Midbrain (tissue), 1 donor: ENCODE data around the gene MSANTD4.
"Not testable (repeated sequence)": the region's sequence is repeated elsewhere in the genome, so short reads cannot be mapped to it uniquely, and the experiment has no call there.

Experiments used
- DNase-seq: peaks from one replicate; lab custom pipeline; 2025; lab: John Stamatoyannopoulos, UW

The MSANTD4 gene

GRCh38 chr11:106021967-106022794 is at the start of gene MSANTD4:
TSS of gene MSANTD4 (minus strand) at chr11:106022240. CDS start at chr11:106010917, 11,323 bp downstream.
- peak; percentile 100 for DNase-seq

DNA sequence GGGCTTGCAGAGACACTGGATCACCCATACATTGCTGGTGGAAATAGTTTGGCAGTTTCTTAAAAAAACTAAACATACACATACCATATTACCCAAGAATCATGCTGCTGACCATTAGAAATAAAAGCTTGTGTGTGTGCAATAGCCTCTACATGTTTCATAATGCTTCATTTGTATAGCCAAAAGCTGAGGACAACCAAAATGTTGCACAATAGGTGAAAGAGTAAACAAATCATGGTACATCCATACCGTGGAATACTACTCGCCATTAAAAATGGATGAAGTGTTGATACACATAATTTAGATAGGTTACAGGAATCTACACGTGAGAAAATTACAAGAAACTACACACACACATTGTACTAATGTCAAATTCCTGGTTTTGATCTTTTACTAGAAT is 48.6 kb upstream of the MSANTD4 start:
- no peak for DNase-seq

GRCh38 chr11:106063009-106063408 is 41.0 kb upstream of the MSANTD4 start:
- DNase-seq = no peak

- no peak for DNase-seq
Observed at GRCh38 chr11:106061954-106062949, 40.2 kb upstream of the MSANTD4 start.

GRCh38 chr11:106061249-106061784 is 39.3 kb upstream of the MSANTD4 start:
- no peak for DNase-seq

DNA sequence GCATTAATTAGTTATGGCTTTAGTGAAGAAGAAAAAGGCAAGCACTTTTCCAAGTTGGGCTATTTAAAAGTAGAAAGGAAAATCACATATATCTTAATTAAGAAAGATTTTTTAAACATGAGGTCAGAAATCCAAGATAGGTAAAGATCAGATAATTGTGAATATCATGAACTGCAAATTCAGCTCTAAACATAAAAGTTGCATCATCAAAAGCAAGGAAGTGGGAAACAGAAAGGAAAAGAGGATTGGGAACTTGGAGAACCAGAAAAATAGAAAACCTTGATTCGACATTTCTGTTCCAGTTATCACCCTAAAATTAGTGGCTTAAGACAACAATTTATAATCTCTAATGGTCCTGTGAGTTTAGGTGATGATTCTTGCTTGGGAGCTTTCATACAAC is 37.6 kb upstream of the MSANTD4 start:
- DNase-seq = no peak

GRCh38 chr11:106058377-106058776 is 36.3 kb upstream of the MSANTD4 start:
- not testable (repeated sequence) for DNase-seq

- no peak for DNase-seq
Observed at GRCh38 chr11:106051103-106051502, 29.1 kb upstream of the MSANTD4 start.

DNA sequence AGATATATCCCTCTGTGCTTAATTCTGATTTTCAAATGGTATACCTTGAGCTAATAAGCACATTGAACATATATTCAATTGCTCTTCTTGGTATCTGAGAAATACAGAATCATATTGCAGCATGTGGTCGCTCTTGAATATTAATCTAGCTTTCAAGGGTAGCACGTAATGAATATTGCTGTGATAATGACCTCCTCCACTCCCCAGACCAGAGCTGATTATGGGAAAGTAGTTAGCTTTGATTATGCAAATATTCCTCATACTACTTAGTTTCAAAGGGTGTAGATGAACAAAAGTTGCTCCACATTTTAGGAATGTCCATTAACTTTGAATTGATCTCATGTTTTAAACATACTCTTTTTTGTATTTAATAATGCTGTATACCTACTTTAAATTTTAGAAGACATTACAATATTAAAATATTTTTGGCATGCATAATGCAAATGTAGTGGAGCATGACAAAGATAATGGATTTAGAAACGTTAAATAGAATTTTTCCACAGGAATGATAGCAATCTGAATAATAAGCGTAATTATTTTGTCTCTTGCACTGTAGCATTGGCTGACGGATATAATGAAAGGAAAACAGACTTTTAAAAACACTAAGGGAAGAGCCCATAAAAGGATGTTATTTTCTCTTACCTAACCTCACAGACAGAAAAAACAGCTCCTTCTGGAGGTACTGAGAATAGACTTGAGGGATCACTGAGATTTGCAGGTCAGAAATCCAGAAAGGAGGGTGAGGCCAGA is 27.9 kb upstream of the MSANTD4 start:
- DNase-seq = no peak

DNA sequence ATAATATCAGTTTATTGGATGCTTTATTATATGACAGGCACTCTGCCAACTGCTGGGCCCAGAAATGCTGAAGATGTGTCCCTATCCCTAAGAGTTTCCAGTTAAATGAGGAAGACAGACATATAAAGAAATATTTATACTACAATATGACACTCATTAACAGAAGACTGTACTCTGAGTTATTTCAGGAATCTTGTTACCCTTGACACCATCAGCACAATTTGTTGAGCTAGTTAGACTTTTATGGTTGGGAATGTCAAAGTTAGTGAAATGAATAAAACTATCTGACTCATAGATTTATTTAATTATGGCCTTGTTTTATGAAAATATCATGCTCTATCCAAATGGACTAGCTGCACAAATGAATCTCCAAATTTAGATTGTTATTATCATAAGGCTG is 25.6 kb upstream of the MSANTD4 start:
- no peak for DNase-seq

DNA sequence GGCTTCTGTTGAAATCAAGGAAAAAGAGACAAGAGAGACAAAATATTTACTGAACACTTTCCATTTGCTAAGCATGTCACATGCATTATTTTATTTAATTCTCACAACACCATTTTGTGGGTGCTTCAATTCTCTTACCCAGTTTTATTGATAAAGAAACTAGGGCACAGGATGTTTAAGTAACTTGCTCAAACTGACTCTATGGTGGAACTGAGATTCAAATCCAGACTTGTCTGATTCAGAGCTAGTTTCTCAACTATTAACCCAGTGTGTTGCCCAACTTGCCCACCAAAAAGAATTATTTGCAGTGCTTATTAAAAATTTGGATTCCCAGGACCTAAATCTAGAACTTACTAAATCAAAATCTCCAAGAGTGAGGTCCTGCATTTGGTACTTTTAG is 21.5 kb upstream of the MSANTD4 start:
- no peak for DNase-seq

DNA sequence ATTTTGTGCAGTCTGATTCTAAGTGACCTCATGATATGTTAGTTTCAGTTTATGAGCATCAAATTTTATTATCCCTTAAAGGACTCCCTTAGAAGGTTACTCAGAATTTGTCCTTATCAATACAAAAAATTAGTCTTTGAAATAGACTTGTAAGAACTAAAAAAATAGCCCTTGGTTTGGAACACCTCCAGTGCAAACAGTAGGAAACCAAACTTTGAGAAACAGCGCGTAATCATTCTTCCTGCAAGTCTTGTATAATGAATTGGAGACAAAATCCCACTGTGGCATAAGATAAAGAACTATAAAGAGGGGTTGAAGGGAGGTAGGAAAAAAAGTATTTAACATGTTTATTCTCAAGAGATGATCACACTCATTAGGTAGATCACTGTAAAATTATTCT is 10.8 kb upstream of the MSANTD4 start:
- no peak for DNase-seq

DNA sequence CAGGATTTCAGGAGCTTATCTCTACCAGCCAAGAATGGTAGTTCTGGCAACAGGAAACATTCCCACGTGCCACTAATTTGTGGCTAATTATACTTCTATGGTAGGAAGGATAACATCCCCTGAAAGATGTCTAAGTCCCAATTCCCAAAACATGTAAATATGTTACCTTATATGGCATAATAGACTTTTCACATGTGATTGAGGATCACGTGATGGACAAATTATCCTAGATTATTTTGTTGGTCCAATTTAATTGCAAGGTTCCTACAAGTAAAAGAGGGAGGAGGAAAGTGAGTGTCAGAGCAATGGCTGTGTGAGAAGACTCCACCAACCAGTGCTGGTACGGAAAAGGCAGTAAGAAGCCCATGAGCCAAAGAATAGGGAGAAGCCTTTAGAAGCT is 9.9 kb upstream of the MSANTD4 start:
- DNase-seq = no peak

DNA sequence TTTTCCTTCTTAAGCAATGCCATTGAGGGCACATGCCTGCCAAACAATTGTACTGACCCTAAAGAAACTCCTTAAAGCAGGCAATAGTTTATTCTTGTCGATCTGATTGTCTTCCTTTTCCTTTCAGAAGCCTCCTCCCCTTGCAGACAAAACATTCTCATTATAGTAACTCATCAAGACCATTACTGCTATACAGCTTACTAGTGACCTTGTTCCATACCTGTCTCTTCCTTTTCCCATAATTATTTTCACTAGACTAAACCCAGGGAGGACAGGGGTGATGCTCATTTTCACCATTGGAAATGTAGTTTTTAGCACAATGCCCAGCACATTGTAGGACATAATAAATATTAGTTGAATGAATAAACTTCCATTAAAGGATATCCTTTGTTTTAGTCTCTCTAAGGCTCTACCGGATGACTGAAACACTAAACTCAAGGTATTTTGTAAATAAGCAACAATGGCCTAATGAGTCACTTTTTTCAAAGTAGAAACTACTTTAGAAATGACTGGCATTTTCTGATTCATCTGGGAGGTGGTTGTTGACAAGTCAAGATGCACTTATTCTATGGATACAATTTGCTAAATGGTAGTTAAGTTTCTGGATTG is 9.3 kb upstream of the MSANTD4 start:
- no peak for DNase-seq

- DNase-seq = no peak
Observed at GRCh38 chr11:106030609-106031008, 8.6 kb upstream of the MSANTD4 start.

GRCh38 chr11:106022795-106023275 is 795 bp upstream of the MSANTD4 start:
- DNase-seq = no peak

GRCh38 chr11:106021181-106021966 is 666 bp downstream of the MSANTD4 start:
- DNase-seq = peak; percentile 22

- no peak for DNase-seq
Observed at GRCh38 chr11:106017093-106017492, 4.9 kb downstream of the MSANTD4 start.

GRCh38 chr11:106015066-106015465 is 7.0 kb downstream of the MSANTD4 start:
- no peak for DNase-seq

GRCh38 chr11:106014620-106015019 is 7.4 kb downstream of the MSANTD4 start:
- no peak for DNase-seq
